CMK (cell line): ENCODE results near the gene C1QBP.
"Not testable (repeated sequence)": the region's sequence is repeated elsewhere in the genome, so short reads cannot be mapped to it uniquely, and the experiment has no call there.

ENCODE experiments used
- DNase-seq: peaks from one replicate; pipeline ENCODE4 v3.0.0-alpha.2; 2010; ENCODE audit warnings: low read depth

The C1QBP gene, protein sequence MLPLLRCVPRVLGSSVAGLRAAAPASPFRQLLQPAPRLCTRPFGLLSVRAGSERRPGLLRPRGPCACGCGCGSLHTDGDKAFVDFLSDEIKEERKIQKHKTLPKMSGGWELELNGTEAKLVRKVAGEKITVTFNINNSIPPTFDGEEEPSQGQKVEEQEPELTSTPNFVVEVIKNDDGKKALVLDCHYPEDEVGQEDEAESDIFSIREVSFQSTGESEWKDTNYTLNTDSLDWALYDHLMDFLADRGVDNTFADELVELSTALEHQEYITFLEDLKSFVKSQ

DNA sequence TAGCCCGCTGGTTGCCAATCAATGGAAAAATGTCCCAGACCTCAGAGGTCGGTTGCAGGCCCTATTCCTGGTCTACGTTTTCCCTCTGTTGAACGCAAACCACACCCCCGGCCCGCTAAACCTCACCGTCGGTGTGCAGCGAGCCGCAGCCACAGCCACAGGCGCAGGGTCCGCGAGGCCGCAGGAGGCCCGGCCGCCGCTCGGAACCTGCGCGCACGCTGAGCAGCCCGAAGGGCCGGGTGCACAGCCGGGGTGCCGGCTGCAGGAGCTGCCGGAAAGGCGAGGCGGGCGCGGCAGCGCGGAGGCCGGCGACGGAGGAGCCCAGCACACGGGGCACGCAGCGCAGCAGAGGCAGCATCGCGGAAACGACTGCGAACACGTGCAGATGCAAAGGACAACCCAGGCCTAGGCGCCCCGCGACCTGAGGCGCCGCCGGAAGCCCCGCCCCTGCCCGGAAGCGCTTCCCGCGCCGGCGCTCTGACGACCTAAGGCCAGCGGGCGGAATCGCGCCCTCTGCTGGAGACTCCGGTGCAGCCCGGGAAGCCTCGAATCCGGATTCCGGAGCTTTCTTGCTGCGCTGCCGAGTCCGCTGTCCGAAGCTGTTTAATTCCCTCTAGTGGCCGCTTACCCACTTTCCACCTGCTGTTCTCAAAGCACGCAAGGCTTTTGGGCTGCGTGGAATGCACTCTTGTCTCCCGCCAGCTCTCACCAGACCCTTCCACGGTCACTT, at the start of gene C1QBP:
Gene C1QBP (minus strand): TSS at position 440 of the 730 bp plus-strand sequence. CDS start 82 bp downstream, at position 358.
- peak; percentile 65 for DNase-seq

DNA sequence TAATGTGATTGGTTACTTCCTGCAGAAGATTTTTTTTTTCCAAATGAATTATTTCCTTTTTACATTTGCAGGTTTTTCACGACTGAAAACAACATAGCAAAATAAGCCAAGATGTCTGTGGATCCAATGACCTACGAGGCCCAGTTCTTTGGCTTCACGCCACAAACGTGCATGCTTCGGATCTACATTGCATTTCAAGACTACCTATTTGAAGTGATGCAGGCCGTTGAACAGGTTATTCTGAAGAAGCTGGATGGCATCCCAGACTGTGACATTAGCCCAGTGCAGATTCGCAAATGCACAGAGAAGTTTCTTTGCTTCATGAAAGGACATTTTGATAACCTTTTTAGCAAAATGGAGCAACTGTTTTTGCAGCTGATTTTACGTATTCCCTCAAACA, 49.8 kb upstream of the C1QBP start:
- no peak for DNase-seq

GRCh38 chr17:5486206-5487124, 47.5 kb upstream of the C1QBP start, which contains the start of gene MIS12:
Gene MIS12, plus strand, starts transcription at chr17:5486566. Its CDS starts 2,297 bp downstream, at chr17:5488863.
- peak; percentile 83 for DNase-seq

- peak; percentile 5 for DNase-seq
Measured at GRCh38 chr17:5485270-5486205, 46.6 kb upstream of the C1QBP start, which contains the start of gene DERL2. Gene DERL2, minus strand, starts transcription at chr17:5486178. Its CDS starts 17 bp downstream, at chr17:5486161.

DNA sequence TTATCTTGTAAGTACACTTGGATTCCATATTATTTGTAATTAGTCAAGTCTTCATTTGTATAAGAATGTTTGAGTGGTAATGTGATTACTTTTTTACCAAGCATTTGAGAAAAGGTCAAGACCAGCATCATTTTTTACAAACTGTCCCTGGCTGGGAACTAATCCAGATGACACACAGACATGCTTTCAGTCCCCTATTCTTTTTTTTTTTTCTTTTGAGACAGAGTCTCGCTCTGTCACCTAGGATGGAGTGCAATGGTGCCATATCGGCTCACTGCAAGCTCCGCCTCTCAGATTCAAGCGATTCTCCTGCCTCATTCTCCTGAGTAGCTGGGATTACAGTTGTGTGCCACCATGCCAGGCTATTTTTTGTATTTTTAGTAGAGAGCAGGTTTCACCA, 42.5 kb upstream of the C1QBP start:
- no peak for DNase-seq

DNA sequence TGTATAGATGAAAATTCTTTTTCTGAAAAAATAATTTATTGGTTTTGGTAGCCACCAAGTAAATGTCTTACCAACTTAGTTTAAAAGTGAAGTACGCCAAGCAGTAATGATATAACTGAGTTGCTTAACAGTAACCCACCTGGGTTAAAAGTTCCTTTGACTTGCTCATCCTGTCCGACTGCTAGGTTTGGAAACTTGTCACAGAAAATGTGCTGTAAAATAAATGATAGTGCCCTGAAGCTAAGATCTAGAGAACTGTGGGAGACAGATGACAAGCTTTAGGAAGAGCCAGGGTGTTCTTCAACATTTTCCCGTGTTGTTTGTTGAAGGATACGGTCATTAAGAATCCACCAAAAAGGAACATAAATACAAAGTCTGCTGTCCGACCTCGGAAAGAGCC, 42.0 kb upstream of the C1QBP start:
- DNase-seq = no peak

GRCh38 chr17:5478992-5479391, 40.0 kb upstream of the C1QBP start:
- no peak for DNase-seq

- no peak for DNase-seq
Measured at GRCh38 chr17:5473906-5474305, 35.0 kb upstream of the C1QBP start.

- no peak for DNase-seq
Measured at GRCh38 chr17:5472511-5472910, 33.6 kb upstream of the C1QBP start.

DNA sequence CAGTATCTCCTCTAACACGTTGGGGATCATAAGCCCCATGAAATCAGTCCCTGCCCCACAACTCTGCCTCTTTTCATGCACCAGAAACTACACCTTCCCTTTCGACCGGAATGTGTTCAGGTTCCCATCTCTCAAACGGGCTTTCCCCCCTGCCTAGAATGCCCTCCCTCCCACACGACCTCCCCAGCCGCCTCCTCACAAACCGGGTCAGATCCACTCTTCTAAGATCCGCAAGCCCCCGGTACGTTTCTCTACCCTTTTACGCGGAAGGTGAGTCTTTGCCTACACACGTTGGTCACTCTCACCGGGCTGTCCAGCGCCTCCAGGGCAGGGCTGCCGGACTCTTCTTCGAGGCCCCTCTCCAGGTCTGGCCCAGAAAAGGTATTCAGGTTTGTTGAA, 29.1 kb upstream of the C1QBP start:
- DNase-seq = no peak

DNA sequence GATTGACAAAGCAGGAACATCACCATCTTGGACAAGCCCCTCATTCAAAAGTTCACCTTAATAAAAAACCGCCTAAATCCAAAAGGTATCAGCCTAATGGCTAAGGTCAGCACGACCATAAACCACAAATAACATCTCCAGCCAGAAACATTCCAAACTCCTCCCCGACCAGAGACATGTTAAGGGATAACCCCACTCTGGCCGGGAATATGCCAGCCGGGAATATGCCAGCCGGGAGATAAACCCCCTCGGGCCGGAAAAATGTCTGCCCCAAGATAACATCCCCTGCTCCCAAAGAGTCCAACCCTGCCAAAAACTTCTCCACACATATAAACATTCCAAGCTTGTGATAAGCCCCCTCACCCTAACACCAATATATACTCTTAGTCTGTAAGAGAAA, 28.5 kb upstream of the C1QBP start:
- DNase-seq = no peak

DNA sequence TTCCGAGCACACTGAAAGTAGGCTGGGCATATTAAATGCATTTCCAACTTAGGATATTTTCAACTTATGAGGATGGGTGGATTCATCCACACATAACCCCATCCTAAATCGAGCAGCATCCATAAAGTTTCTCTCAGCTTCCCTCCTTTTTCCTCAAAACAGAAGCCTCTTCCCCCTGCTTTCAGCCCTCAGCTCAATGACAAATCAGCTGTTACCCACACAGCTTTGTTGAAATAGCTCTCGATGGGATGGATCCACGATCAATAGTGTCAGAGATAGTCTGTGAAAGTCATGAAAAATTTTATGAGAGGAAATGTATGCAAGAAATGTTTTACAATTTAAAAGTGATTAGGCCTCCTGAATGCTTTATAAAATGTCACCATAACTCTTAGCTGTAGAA, 27.3 kb upstream of the C1QBP start:
- DNase-seq = no peak

DNA sequence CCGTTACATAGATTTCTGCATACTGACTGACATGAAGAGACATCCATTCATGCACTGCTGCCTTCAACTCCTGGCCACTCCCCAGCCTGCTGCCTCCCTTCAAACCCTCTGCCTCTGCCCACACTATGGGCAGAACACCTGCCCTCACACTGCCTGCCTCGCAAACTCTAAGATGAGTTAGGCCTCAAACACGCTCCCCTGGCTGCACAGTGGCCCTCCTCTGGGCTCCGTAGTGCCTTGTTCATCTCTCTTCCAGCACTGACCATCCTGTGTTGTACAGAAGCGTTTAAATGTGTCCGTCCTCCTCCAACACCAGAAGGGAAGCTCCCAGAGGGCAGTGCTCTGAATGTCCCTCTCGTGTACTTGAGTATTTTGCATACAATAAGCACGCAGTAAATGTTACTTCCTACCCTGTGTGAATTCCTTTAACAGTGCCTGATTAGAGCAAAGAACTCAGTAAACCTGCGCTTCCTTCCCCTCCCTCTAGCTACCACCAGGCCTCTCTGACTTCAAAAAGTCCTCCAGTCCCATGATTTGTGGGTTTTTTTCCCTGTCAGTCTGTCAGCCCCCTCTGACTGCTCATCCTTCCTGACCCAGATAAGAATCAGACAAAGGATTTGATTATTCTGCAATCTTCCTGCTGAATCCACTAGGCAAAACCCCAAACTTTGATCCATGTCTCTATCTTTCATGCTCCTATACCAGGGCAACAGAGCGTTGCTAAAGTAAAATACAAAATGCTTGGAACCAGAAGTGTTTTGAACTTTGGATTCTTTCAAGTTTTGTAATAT, 26.0 kb upstream of the C1QBP start:
- no peak for DNase-seq

DNA sequence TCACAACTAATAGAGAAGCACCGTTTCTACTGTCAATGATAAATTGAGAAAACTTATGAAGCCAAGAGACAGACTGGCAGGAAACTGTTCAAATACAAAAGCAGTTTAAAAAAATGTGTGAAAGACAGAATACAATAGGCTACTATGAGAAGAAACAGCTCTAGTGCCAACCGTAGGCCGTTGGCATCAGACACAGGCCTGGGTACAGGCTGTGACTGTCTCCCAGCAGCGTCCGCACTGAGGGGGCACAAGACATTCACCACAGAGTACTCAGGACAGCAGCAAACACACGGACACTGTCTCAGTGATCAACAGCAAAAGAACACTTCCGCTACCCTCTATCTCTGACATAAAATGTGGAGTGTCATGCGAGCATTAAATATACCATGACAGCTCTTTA, 7.8 kb upstream of the C1QBP start:
- no peak for DNase-seq

DNA sequence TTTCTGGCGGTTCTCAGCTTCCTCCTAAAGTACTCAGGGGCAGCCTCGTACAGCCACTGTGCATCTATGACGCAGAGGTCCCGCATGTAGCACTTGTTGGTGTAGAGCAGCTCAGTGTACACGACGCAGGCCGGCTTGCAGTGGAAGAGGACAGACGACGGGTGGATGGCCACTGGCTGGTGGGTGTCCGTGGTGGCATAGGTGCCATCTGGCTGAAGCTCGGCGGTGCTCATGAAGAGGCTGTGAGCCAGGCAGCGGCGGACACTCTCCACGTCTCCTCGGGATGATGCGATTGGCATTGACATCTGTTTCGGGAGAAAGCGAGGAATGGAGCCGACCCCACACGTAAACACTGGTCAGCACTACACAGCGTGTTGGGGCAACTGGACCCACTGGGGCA, 5.3 kb upstream of the C1QBP start:
- no peak for DNase-seq

DNA sequence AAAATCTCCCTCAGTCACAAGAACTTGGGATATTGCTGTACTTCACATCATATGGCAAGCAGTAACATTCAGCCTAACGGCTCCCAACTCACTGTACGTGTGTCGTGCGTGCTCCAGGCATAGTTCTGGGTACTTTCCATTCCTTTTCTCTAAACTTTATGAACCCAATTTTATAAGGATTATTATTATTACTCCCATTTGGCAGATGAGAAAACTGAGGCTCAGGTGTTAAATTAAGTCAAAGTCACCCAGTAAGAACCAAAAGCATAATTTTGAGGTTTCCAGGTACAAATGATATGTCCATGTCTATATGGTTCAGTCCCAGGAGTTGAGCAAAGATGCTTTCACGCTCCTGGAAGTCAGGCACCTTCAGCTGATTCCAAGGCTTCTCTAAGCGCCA, 4.8 kb upstream of the C1QBP start:
- no peak for DNase-seq

DNA sequence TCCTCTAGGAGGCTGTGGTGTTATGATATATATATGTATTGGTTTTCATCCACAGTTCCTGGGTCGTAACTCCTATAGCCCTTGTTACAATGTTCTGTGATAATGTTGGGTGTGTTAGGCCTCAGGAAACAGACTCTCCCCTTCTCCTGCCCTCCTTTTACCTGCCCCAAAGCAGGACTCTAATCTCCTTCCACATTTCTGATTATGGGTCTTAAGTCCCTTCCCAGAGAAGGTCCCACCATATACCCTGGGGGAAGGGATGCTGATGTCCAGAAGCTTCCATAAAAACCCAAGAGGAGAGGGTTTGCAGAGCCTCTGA, 450 bp upstream of the C1QBP start:
- no peak for DNase-seq

DNA sequence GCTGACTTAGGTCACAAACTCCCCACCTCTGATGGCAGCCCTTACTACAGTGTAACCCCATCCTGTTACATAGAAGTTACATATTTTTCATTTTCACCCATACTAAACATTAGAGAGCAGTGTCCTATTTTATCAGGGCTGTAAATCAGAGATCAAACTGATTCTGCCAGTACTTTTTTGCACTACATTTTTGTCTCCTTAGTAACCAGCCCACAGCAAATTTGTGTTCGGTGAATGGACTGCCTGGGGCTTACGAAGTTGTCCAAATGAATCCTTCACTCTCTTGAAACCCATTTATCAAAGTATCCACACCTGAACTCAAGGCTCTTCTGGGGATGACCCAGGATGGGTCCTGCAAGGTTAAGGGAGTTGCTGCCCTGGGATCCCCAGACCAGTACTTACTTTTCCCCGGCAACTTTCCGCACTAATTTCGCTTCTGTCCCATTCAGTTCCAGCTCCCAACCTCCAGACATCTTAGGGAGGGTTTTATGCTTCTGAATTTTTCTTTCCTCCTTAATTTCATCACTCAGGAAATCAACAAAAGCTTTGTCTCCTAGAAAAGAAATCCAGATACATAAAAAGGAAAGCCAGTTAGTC, 1.1 kb downstream of the C1QBP start:
- no peak for DNase-seq

DNA sequence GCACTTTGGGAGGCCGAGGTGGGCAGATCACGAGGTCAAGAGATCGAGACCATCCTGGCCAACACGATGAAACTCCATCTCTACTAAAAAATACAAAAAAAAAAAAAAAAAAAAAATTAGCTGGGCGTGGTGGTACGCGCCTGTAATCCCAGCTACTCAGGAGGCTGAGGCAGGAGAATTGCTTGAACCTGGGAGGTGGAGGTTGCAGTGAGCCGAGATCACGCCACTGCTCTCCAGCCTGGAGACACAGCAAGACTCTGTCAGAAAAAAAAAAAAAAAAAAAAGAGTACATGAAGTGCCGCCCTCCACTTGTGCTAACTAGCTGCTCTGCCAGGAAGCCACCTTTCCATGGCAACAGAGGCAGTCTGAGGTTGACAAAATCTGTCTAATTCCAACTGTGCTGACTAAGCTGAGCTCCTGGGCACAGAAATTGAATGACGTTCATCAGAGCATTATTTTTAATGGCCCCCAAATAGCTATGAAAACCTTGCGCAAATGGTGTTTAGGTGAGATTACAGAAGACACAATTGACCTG, 3.1 kb downstream of the C1QBP start:
- not testable (repeated sequence) for DNase-seq

- no peak for DNase-seq
Measured at GRCh38 chr17:5434984-5435383, 4.0 kb downstream of the C1QBP start.
